RWPE2 (cell line): ENCODE measurements around the gene VPS39.

Experiments used
- ATAC-seq: fragments of 200-7000 bp; cut with Tn5 transposase; 3 replicates; pipeline ENCODE4 v1.9.1; 2021; ENCODE audit warnings: low read depth
- DNase-seq: peaks from one replicate; pipeline ENCODE4 v3.0.0-alpha.2; 2020; ENCODE audit warnings: low spot score
- H3K27ac ChIP-seq: fragments of 450-650 bp; 2 replicates; pipeline ENCODE4 v1.5.1; 2017; ENCODE audit warnings: mild to moderate bottlenecking; ENCODE audit not compliant: poor library complexity, severe bottlenecking
- H3K27me3 ChIP-seq: fragments of 250-450 bp; sonication (Bioruptor Pico); 2 replicates; pipeline ENCODE4 v1.5.1; 2021; ENCODE audit warnings: mild to moderate bottlenecking, moderate library complexity; ENCODE audit not compliant: insufficient read depth, poor library complexity, severe bottlenecking
- H3K36me3 ChIP-seq: fragments of 250-450 bp; sonication (Bioruptor Pico); 2 replicates; pipeline ENCODE4 v1.5.1; 2020; ENCODE audit warnings: low read depth, mild to moderate bottlenecking, moderate library complexity
- H3K4me1 ChIP-seq: fragments of 250-450 bp; sonication (Bioruptor Pico); 2 replicates; pipeline ENCODE4 v1.5.1; 2021; ENCODE audit warnings: mild to moderate bottlenecking, moderate library complexity; ENCODE audit not compliant: insufficient read depth, poor library complexity, severe bottlenecking
- H3K4me3 ChIP-seq: fragments of 250-450 bp; sonication (Bioruptor Pico); 2 replicates; pipeline ENCODE4 v1.5.1; 2021; ENCODE audit warnings: mild to moderate bottlenecking, moderate library complexity; ENCODE audit not compliant: severe bottlenecking
- H3K9me3 ChIP-seq: fragments of 250-450 bp; sonication (Bioruptor Pico); 2 replicates; pipeline ENCODE4 v1.5.1; 2021; ENCODE audit warnings: mild to moderate bottlenecking, moderate library complexity; ENCODE audit not compliant: severe bottlenecking
- CTCF ChIP-seq: fragments of 450-650 bp; IDR thresholded peaks from one replicate; pipeline ENCODE4 v1.5.1; 2017; ENCODE audit warnings: mild to moderate bottlenecking, moderate library complexity; ENCODE audit not compliant: poor library complexity, severe bottlenecking

VPS39 gene

GRCh38 chr15:42152921-42153698 lies 55.0 kb downstream of the VPS39 start:
- Histone ChIP-seq H3K9me3 (no peaks in the 10 kb centered on the region), H3K4me3 (no peak overlapping the region), H3K27me3 (no peaks in the 10 kb centered on the region), H3K36me3 (no peaks in the 10 kb centered on the region), H3K27ac (no peak overlapping the region), H3K4me1 (peaks cover 1% of the 10 kb centered on the region)
- TF ChIP-seq CTCF: no peak
- DNase-seq (no peak), ATAC-seq (no peak)

GRCh38 chr15:42152196-42152920 lies 55.7 kb downstream of the VPS39 start:
- Histone ChIP-seq H3K27me3 (no peaks in the 10 kb centered on the region), H3K36me3 (no peaks in the 10 kb centered on the region), H3K9me3 (no peaks in the 10 kb centered on the region), H3K4me1 (no peaks in the 10 kb centered on the region), H3K27ac (no peak overlapping the region), H3K4me3 (no peak overlapping the region)
- TF ChIP-seq CTCF: no peak
- ATAC-seq: no peak
- peak; percentile 72 for DNase-seq

GRCh38 chr15:42151736-42152135 lies 56.4 kb downstream of the VPS39 start:
- H3K36me3 ChIP-seq: no peaks in the 10 kb centered on the region
- H3K4me1 ChIP-seq: no peaks in the 10 kb centered on the region
- no peak overlapping the region for H3K4me3 ChIP-seq
- H3K9me3 ChIP-seq: no peaks in the 10 kb centered on the region
- no peak for TF ChIP-seq CTCF
- no peaks in the 10 kb centered on the region for H3K27me3 ChIP-seq
- no peak for ATAC-seq
- peak; percentile 56 for DNase-seq
- no peak overlapping the region for H3K27ac ChIP-seq

- DNase-seq: peak; percentile 49
- no peaks in the 10 kb centered on the region for H3K27me3 ChIP-seq
These were observed 57.0 kb downstream of the VPS39 start for GRCh38 chr15:42151141-42151561.

More at GRCh38 chr15:42151141-42151561, 57.0 kb downstream of the VPS39 start:
- no peaks in the 10 kb centered on the region for H3K36me3 ChIP-seq
- no peak overlapping the region for H3K27ac ChIP-seq
- no peak for ATAC-seq
- no peaks in the 10 kb centered on the region for H3K9me3 ChIP-seq
- TF ChIP-seq CTCF: no peak
- H3K4me1 ChIP-seq: no peaks in the 10 kb centered on the region
- H3K4me3 ChIP-seq: no peak overlapping the region
